Stimulated activated naive CD4-positive, alpha-beta T cell treated with Interleukin-2 at 50 U/mL for 16 hours (primary cell): Measurements from ENCODE around the gene MAP3K2.

Experiments
- DNase-seq: peaks from one replicate; lab custom pipeline; 2025; lab: John Stamatoyannopoulos, UW

MAP3K2 gene

DNA sequence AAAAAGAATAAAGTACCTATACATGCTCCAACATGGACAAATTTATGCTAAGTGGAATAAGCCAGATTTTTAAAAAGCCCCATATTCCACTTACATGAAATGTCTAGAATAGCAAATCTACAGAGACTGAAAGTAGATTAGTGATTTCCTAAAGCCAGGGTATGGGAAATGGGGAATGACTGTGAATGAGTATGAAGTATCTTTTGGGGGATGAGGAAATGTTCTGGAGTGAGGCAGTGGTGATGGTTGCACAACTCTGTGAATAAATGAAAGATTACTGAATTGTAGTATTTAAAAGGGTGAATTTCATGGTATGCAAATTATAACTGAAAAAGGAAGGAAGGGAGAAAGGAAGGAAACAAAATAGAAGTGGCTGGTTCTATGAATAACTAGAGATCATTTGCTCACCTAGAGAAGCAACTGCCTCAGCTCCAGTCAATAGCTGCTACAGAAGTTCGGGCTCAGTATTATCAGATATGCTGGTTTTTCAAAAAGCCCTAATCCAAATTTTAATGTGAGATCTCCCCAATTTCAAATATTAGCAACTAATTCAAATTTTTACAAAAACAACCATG is 39.3 kb downstream of the MAP3K2 start:
- no peak for DNase-seq

GRCh38 chr2:127347734-127348392 is 39.9 kb downstream of the MAP3K2 start:
- DNase-seq = no peak

DNA sequence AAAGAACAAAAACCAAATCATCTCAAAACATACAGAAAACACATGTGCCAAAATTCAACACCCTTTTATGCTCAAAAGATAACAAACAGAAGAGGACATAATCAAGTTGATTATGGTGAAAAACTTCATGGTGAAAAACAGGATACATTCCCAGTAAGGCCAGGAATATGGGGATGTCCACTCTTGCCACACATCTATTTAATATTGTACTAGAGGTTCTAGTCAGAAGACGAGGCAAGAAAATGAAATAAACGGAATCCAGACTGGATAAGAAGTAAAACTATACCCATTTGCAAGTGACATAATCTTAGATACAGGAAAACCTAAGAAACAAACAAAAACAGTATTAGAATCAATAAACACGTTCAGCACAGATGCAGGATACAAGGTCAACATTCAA is 40.8 kb downstream of the MAP3K2 start:
- DNase-seq = no peak

GRCh38 chr2:127343277-127343676 is 44.5 kb downstream of the MAP3K2 start:
- no peak for DNase-seq

GRCh38 chr2:127342101-127342500 is 45.7 kb downstream of the MAP3K2 start:
- no peak for DNase-seq

- no peak for DNase-seq
These were observed 55.4 kb downstream of the MAP3K2 start for GRCh38 chr2:127332335-127332734.

DNA sequence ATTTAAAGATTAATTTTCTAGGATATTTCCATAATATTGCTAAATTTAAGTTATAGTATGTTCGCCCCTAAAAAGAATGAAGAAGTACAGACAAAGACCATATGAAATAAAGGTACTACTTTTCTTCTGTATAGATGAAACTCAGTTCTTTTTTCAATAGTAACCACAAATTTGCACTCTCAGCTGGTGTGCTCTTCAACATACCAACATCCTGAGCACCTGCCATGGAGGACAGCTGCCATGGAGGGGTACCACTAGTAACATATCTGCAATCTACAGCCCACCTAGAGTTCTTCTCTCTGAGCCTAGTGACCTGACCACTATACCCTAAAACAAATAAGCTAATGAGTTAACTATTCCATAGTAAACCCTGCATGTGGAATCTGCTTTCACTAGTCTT is 57.0 kb downstream of the MAP3K2 start:
- DNase-seq = no peak

DNA sequence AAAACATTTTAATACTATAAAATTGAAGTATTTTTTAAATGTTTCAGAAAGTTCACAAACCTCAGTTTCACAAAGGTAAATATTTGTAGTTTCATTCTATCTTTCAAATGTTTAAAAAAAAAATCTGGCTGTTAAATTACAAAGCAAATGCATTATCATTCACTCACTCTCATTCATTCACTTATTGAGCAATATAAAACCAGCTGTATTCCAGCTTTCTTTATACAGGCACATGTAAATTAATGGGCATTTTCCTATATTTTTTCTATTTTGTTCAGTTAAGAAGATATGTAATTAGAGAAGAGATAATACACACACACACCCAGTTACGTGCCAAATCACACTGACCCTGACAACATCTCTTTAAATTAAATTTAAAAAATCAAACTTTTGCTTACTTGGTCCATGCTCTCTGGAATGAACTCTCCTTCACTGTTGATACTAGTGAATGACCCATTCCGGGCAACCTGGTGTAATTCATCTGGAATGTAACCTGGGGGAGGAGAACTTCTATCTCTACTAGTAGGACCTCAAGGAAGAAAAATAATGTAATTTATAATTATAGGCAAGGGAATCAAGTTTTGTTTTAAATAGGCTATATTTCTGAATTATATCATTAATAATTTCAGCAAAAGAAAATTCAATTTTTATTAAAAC is 61.4 kb downstream of the MAP3K2 start:
- no peak for DNase-seq

GRCh38 chr2:127324635-127325034 is 63.1 kb downstream of the MAP3K2 start:
- DNase-seq = no peak

DNA sequence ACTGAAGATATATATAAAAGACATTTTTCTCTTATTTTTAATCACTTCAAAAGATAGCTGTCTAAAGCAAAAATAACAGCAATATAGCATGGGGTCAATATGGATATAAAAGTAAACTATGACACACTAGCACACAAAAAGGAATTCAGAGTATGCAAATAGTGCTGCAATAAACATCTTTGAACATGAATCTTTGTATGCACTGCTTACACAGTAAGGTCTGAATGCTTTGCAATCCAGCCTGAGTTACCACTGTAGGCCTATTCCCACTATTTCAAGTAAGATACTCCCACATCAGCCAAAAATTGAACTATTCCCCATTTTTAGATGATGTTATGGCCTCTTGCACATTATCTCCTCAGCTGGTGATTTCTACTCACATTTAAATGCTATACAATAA is 66.5 kb downstream of the MAP3K2 start:
- no peak for DNase-seq

- no peak for DNase-seq
These were observed 67.0 kb downstream of the MAP3K2 start for GRCh38 chr2:127320586-127321275.

- DNase-seq = no peak
These were observed 67.7 kb downstream of the MAP3K2 start for GRCh38 chr2:127320067-127320466.

DNA sequence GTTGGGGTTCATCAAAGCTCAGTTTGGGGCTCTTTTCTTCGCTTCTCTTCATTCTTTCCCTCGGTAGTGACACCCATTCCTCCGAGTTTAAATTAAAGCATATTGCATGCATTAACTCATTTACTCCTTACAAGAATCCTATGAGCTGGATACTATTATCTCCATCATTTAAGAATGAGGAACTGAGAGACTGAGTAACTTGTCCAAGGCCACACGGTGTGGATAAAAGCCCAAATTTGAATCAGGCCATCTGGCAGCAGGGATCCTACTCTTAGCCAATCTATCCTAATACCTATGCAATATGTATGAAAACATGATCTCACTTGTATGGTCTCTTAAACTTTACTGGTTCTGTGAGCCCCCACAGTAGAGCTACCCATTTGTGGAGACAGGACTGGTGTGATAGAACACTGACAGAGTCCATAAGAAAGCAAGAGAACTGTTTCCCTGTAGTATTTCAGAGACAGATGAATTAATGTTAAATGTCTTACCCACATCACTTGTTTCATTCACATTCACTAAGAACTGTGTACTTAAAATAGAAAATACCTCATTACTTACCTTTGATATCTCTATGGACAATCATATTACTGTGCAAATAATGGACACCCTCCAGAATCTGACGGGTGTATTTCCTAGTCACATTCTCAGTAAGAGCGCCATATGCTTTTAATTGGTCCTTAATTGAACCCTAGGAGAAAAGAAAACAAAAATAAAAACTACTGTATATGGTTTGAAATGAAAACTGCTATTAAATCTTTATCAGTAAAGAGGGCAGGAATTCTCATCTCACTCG is 73.4 kb downstream of the MAP3K2 start:
- DNase-seq = no peak

DNA sequence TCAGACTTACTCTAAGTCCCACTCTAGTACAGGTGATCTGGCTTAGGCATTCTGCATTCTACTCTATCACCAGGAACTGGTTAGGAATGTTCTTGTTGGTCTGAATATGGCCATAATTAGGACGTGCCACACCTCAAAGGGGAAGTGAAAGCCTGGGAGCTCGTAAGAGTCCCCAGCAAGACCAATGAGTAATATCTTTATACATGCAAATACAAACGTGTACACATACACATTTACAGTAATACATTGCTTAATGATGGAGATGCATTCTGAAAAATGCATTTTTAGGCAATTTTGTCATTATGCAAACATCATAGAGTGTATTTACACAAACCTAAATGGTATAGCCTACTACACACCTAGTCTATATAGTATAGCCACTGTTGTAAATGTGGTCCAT is 74.4 kb downstream of the MAP3K2 start:
- no peak for DNase-seq

- no peak for DNase-seq
These were observed 76.8 kb downstream of the MAP3K2 start for GRCh38 chr2:127310980-127311379.

DNA sequence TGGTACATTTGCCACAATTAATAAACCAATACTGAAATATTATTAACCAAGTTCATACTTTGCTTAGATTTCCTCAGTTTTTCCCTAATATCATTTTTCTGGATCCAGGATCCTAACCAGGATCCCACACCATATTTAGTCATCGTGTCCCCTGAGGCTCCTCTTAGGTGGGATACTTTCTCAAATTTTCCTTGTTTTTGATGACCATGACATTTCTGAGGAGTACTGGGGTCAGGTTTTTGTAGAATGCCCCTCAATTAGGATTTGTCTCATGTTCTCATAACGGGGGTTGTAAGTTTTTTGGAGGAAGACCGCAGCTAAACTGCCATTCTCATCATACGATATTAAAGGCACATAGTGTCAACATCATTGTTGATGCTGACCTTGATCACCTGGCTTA is 78.3 kb downstream of the MAP3K2 start:
- DNase-seq = no peak

GRCh38 chr2:127308586-127309138 is 79.1 kb downstream of the MAP3K2 start:
- DNase-seq = no peak

DNA sequence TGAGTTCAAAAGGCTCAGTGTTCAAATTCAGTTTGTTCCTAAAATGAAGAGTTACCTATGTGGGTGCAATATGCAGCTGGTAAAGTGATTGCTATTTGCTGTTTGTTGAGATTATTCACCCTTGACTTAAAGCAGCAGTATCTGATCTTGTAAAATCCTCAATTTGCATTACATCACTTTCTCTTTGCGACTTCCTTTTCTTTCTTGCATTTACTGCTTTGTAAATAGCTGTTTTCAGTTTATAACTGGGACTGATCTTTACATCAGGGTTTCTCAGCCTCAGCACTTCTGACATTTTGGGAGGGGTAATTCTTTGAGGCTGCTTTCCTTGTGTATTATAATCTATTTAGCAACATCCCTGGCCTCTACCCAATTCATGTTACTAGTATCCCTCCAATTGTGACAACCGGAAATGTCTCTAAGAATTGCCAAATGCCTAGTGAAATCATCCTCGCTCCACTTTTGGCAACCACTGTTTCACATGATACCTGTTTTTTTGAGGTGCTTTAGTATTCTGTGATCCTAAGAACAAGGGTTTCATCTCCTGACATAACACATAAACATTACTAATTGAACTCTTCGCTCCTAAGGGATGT is 81.7 kb downstream of the MAP3K2 start:
- DNase-seq = no peak

- DNase-seq = no peak
These were observed 85.6 kb downstream of the MAP3K2 start for GRCh38 chr2:127302168-127302567.

- DNase-seq = peak; percentile 83
These were observed 93.8 kb downstream of the MAP3K2 start, which contains the start of gene ERCC3 for GRCh38 chr2:127293748-127294562. Gene ERCC3, minus strand, starts transcription at chr2:127294144. Its CDS starts 63 bp downstream, at chr2:127294081.

- no peak for DNase-seq
These were observed 94.4 kb downstream of the MAP3K2 start for GRCh38 chr2:127293386-127293747.
